Fibroblast of the aortic adventitia (primary cell): ENCODE results near the gene VPS26B. TPM values are rescaled to one million over a fixed set of nuclear protein-coding genes. Genes with fewer than 3 reads are reported as not detected.

Experiments
- DNase-seq: peaks from one replicate; pipeline ENCODE4 v3.0.0-alpha.2; 2010; ENCODE audit warnings: low read depth
- H3K4me3 ChIP-seq: 2 replicates; pipeline ENCODE4 v1.5.1; 2011; ENCODE audit warnings: low read depth, mild to moderate bottlenecking, control low read depth, low read length, moderate library complexity
- CTCF ChIP-seq: IDR thresholded peaks from 2 replicates; pipeline ENCODE4 v1.5.1; 2011; ENCODE audit warnings: mild to moderate bottlenecking, low read length, control low read depth, inconsistent platforms; ENCODE audit not compliant: insufficient read depth
- total RNA-seq: library from RNA; depleted of rRNA; stranded (reverse); fragments of >200 nt; gene quantifications from 2 replicates; pipeline ENCODE4 v1.2.3, GENCODE V29; 2012; ENCODE audit warnings: low replicate concordance

The VPS26B gene
- total RNA-seq, 1 donor = 41.7 TPM

- no peak for DNase-seq
- H3K4me3 ChIP-seq = no peak overlapping the region
- TF ChIP-seq CTCF = no peak
Measured at GRCh38 chr11:134231958-134232659, 7.6 kb downstream of the VPS26B start.

- H3K4me3 ChIP-seq = no peak overlapping the region
- TF ChIP-seq CTCF = no peak
- DNase-seq = no peak
Measured at GRCh38 chr11:134233729-134234179, 9.3 kb downstream of the VPS26B start.

- TF ChIP-seq CTCF = no peak
- no peak for DNase-seq
- no peak overlapping the region for H3K4me3 ChIP-seq
Measured at GRCh38 chr11:134235399-134235798, 10.9 kb downstream of the VPS26B start.

GRCh38 chr11:134236834-134237556 lies 12.5 kb downstream of the VPS26B start:
- no peak for DNase-seq
- no peak for TF ChIP-seq CTCF
- no peak overlapping the region for H3K4me3 ChIP-seq

- no peak for DNase-seq
- no peak overlapping the region for H3K4me3 ChIP-seq
- no peak for TF ChIP-seq CTCF
Measured at GRCh38 chr11:134237557-134237922, 13.1 kb downstream of the VPS26B start.

GRCh38 chr11:134238956-134239355 lies 14.5 kb downstream of the VPS26B start:
- DNase-seq = no peak
- TF ChIP-seq CTCF = no peak
- no peak overlapping the region for H3K4me3 ChIP-seq
